Stimulated activated CD8-positive, alpha-beta memory T cell treated with anti-CD3 and anti-CD28 coated beads, Interleukin-15, amount 100 ng/mL, for 4 hours (primary cell): ENCODE results near the gene HOXC5.
"Not testable (repeated sequence)": the region's sequence is repeated elsewhere in the genome, so short reads cannot be mapped to it uniquely, and the experiment has no call there.

Experiments
- DNase-seq, 2 donors: peaks; one replicate each; pipeline ENCODE4 v3.0.0-alpha.2; 2020; ENCODE audit warnings: low read depth in 2 of 2

HOXC5 gene

DNA sequence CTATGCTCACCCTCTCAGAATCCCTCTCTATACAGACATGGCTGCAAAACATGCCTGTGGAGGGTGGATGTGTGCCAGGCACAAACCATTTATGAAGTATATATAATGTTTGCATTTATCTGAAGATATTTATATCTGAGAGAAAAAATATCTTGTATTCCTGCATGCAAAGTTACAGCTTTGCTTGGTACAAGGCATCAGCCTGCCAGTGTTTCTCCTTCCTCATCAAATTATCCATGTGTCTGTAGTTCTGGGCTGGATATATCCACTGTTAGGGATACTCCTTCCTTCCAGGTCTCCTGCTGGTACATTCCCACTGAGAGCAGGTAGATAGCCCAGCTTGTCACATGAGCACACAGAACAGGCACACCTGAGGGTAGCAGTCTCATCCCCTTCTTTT is 32.8 kb downstream of the HOXC5 start:
- no peak for DNase-seq

GRCh38 chr12:54066408-54066807 is 33.6 kb downstream of the HOXC5 start:
- no peak for DNase-seq

DNA sequence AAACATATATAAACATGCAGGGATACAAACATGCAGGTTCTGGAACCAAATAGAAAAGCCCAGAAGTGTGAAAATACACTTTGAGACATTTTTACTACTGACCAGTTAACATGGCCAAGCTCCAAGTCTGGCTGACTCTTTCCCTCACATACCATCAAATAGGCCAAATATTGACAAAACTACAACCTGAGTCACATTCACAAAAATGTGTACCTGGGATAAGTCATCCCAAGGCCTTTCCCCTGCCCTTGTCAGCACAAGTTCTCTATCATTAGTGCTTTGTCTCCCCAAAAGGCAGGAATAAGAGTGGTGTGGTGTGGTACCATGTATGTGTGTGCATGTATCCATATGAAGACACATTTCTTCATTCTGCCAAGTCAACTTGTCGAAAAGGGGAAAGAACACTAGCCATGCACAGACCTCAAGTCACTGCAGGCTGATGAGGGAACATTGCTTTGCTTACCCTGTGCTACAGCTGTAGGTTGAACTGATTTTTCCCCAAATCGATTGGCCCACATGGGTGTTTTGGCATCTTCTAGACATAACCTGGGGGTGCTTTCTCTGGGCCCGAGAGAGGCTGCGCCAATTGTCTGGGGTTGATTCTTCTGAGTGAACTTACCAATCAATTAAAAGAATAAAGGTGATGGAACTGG is 35.7 kb downstream of the HOXC5 start:
- no peak for DNase-seq

DNA sequence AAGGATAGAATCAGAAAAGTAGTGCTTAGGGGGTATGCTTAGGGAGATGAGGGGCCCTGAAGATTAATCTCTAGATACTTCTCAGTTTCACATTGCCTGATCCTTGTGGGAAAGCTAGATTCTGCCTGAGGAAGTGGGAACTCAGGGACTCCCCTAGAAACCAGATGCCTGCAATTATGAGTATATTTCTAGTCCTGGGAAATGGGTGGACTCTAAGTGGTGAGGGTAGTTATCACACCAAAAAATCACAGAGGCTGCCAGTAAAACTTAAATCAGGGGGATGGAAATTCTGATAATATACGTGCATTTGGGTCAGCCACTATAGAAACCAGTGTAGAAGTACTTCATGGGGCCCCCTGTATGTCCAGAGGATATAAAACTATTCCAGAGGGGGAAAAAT is 39.1 kb downstream of the HOXC5 start:
- no peak for DNase-seq

DNA sequence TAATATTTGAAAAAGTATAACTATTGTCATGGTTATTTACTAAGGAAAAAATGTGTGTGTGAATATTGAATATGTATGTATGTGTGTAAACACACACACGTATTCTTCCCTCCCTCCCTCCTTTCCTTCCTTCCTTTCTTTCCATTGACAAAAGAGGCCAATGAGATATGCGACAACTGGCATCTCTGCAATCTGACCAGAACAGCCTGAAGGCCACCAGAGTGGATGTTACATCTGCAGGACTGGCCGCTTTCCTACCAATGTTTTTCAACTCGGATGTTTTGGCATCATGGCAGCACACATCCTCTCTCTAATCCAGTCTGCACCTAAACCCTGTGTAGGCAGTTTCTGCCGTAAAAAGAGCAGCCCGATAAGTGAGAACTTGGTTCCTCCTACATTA is 41.5 kb downstream of the HOXC5 start:
- DNase-seq: no peak

GRCh38 chr12:54075409-54075808 is 42.6 kb downstream of the HOXC5 start:
- no peak for DNase-seq

- no peak for DNase-seq
Measured at GRCh38 chr12:54075974-54076373, 43.1 kb downstream of the HOXC5 start.

DNA sequence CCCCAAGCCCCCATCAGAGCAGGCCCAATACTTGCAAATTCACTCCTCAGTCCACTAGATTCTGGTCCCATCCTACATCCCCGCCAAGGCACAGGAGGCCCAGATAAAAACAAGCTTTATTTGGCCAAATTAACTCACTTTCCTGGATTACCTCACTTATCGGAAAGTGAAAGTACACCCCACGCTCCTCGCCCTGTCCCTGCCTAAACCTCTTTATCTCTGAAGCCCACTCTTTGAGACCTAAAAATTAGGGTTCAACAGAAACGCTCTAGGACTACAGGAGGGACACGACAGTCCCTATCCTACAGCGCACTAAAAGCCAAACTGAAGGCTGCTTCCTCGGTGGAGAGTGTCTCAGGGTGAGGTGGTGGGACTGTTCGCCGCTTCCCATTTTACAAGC is 45.0 kb downstream of the HOXC5 start:
- not testable (repeated sequence) for DNase-seq

DNA sequence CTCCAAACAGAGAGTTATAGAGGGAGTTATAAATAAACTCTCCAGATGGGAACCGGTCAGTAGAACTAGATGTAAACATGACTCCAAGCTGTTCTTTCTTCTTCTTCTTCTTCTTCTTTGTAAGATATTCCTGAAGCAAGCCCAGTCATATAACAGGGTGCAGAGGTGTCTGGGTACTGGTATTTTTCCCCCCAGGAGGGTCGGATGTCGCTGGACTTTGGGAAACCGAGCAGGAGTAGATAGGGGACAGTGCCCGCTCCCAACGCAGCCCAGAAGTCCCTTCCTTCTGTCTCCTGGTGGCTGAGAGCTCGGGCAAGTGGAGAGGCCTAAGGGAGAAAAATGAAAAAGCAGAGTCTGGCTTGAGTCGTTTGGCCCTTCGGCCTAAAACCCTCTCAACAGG is 46.3 kb downstream of the HOXC5 start:
- DNase-seq: not testable (repeated sequence)

- not testable (repeated sequence) for DNase-seq
Measured at GRCh38 chr12:54080008-54080924, 47.4 kb downstream of the HOXC5 start.

DNA sequence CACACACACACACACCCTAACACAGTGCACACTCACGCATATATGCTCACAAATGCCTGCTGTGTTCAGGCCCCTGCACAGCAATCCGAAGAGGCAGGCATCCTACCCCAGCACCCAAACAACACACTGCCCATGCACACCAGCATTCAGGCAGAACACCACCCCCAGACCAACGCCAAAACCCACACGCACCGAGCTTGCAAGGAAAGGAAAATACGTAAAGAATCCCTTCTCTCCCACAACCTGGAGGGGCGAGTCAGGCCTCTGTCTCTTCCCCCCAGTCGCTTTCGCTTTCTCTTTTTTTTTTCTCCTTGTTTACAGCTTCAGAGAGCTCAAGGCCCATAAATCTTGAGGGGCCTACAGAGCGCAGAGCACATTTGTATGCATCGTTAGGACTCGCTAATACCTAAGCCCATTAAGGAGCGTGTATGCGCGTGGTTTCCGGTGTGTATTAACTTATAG is 48.2 kb downstream of the HOXC5 start:
- DNase-seq: peak in 1 of 2 donors; percentile 16

DNA sequence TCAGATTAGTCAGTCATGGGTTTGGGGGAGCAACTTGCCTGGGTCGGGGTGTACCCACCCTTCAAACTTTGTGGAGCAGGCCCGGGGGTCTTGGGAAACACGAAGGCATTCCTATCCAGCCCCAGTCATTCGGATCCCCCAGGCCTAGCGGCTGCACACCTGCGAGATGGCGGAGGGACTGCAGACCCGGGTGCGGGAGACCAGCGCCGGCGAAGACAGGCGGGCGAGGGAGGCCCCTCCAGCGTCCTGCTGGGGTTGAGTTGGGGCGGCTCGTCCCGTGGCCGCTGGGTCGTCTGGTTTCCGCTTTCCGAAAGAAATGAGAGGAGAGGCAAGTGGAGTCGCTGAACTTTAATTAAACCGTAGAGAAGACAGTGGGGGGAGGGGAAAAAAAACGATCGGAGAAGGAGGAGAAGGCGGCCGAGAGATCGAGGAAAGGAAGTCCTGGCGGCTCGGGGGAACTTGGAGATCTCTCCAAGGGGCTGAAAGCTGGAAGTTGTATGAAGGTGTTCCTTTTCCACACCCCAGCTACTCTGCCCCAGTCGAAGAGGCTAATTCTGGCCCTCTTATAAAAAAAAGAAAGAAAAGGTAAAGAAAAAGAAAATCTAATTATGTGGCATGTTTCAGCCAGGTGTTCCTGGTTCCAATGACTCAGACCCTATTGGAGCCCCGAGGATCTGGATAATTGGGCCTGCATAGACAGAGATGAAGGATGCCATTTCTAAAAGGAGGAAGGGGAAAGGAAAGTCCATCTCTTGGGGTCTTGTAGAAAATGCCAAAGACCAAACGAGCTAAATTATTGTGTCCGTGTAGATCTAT is 48.9 kb downstream of the HOXC5 start:
- DNase-seq: not testable (repeated sequence)

DNA sequence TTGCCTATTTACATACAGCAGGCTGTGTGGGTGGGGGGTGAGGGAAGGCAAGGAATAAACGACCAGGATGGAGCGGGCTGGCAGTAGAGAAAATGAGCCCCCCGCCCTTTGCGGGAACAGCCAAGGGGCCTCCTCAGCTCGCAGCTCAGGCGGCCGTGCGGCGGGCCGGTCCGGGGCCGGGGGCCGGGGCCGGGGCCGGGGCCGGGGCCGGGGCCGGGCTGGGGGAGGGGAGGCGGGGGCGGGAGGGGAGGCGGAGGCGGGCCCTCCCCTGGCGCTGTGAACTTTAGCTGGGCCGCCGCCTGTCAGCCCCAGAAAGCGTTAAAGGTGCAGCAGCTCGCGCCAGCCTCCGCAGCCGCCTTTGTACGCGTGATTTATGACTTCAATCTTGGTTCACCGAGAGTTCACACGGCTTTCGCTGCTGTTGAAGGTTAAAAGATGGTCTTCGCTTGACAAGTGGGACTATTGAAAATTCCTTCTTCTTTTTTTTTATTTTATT is 49.6 kb downstream of the HOXC5 start:
- DNase-seq: peak; percentile 4 to 10
